Uterus (tissue), 4 donors: ENCODE measurements around the gene TWNK. TPM values are rescaled to one million over a fixed set of nuclear protein-coding genes. Genes with fewer than 3 reads are reported as not detected.
A peak's percentile ranks its signal among the peaks of the same experiment; 100 is the strongest.

ENCODE experiments used
- DNase-seq, 2 donors: peaks; one replicate each; pipeline ENCODE4 v3.0.0-alpha.2; 2019 to 2020
- H3K27ac ChIP-seq, 2 donors: fragments of 200-600 bp; sonication (generic); 1 replicate in 1 of 2; 2 replicates in 1 of 2; pipeline ENCODE4 v1.5.1; 2016 to 2018
- H3K27me3 ChIP-seq, 2 donors: fragments of 200-600 bp; sonication (generic); one replicate each; pipeline ENCODE4 v1.5.1; 2018 to 2019; ENCODE audit warnings: control low read depth in 1 of 2
- H3K36me3 ChIP-seq, 2 donors: fragments of 200-600 bp; sonication (generic); one replicate each; pipeline ENCODE4 v1.5.1; 2019; ENCODE audit warnings: control low read depth in 1 of 2
- H3K4me1 ChIP-seq, 2 donors: fragments of 200-600 bp; sonication (generic); one replicate each; pipeline ENCODE4 v1.5.1; 2018 to 2019; ENCODE audit warnings: control low read depth in 1 of 2
- H3K4me3 ChIP-seq, 2 donors: fragments of 200-600 bp; sonication (generic); 1 replicate in 1 of 2; 2 replicates in 1 of 2; pipeline ENCODE4 v1.5.1; 2018 to 2019; ENCODE audit warnings: mild to moderate bottlenecking in 1 of 2
- H3K9me3 ChIP-seq, 2 donors: fragments of 200-600 bp; sonication (generic); one replicate each; pipeline ENCODE4 v1.5.1; 2019; ENCODE audit warnings: control low read depth in 1 of 2
- POLR2A ChIP-seq, 2 donors: fragments of 450-650 bp; IDR thresholded peaks; one replicate each; pipeline ENCODE4 v1.6.1; 2016; ENCODE audit warnings: antibody characterized with exemption in 2 of 2, mild to moderate bottlenecking in 1 of 2, moderate library complexity in 1 of 2
- intact Hi-C: fragments of 100-400 bp; cut with DNase I; formaldehyde crosslinking; loops from one replicate; pipeline ENCODE4 v1.15.1; 2023; ENCODE audit warnings: low total_unique reads
- total RNA-seq, 4 donors: library from RNA; depleted of rRNA in 3 of 4; stranded (reverse); fragments of >200 nt in 3 of 4; gene quantifications; one replicate each; pipeline versions ENCODE4 v1.1.0 to v1.2.4, GENCODE V29; 2014 to 2023
- TF ChIP-seq, protein P1 (sequence below), 4 experiments: fragments of 200-600 bp in 2 of 4; fragments of 450-650 bp in 2 of 4; sonication (generic) in 2 of 4; IDR thresholded peaks; one replicate each; pipeline ENCODE4 v1.5.1; 2016 to 2019; ENCODE audit warnings: antibody characterized with exemption in 4 of 4, mild to moderate bottlenecking in 2 of 4, moderate library complexity in 1 of 4
- donor health status: DM: yes; HTN: yes; CAD: no.

TWNK gene
- total RNA-seq, 4 donors from 2014 or later = 0.51 to 11.8 (median 6.2) TPM

DNA sequence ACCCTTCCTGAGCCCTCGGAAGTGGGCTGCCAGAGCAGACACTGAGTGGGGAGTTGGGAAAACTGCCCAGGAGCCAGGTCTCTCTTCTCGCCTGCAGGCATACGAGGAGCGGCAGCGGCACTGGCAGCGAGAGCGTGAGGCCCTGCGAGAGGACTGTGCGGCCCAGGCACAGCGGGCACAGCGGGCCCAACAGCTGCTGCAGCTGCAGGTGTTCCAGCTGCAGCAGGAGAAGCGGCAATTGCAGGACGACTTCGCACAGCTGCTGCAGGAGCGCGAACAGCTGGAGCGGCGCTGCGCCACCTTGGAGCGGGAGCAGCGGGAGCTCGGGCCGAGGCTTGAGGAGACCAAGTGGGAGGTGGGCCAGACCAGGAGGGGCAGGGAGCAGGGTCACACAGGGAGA lies 18.0 kb downstream of the TWNK start:
- TF ChIP-seq, protein P1, sequence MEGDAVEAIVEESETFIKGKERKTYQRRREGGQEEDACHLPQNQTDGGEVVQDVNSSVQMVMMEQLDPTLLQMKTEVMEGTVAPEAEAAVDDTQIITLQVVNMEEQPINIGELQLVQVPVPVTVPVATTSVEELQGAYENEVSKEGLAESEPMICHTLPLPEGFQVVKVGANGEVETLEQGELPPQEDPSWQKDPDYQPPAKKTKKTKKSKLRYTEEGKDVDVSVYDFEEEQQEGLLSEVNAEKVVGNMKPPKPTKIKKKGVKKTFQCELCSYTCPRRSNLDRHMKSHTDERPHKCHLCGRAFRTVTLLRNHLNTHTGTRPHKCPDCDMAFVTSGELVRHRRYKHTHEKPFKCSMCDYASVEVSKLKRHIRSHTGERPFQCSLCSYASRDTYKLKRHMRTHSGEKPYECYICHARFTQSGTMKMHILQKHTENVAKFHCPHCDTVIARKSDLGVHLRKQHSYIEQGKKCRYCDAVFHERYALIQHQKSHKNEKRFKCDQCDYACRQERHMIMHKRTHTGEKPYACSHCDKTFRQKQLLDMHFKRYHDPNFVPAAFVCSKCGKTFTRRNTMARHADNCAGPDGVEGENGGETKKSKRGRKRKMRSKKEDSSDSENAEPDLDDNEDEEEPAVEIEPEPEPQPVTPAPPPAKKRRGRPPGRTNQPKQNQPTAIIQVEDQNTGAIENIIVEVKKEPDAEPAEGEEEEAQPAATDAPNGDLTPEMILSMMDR (IDR thresholded peaks at IDR 0.05) = no peak
- no peak for TF ChIP-seq POLR2A (IDR thresholded peaks at IDR 0.05)
- no peaks in the 10 kb centered on the region for H3K36me3 ChIP-seq
- intact Hi-C loops = no loop called here

DNA sequence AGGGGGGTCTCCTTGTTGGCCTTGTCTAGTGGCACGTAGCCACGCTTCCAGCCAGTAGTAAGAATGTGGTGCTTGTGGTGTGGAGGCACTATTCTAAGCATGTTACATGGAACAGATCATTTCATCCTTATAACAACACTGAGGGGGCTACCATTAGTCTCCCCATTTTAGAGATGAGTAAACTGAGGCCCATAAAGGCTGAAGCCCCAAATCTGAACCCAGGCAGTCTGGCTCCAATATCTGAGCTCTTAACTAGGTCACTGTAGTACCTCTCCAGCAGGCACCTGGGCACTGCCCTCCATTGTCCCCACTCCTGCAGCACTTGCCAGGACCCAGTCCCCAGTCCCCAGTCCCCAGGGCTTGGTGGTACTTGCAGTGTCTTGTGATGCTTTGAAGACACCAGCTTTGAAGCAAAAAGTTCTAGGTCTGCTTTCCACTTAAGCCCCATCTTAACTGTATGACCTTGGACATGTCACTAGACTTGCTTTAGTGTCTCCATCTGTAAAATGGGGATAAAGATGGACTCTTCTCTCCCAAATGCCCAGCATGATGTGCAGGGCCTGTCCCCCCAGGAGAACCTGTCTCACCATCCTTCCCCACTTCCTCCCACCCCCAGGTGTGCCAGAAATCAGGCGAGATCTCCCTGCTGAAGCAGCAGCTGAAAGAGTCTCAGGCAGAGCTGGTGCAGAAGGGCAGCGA lies 18.7 kb downstream of the TWNK start:
- Histone ChIP-seq H3K36me3 (no peaks in the 10 kb centered on the region), H3K27ac (peak overlapping the region in 1 of 2 donors; percentile 71), H3K27me3 (no peaks in the 10 kb centered on the region), H3K9me3 (no peaks in the 10 kb centered on the region), H3K4me3 (no peak overlapping the region), H3K4me1 (peaks cover 6 to 11% of the 10 kb centered on the region in 2 donors)
- DNase-seq = no peak
- TF ChIP-seq, protein P1 (IDR thresholded peaks at IDR 0.05) = no peak
- TF ChIP-seq POLR2A (IDR thresholded peaks at IDR 0.05) = no peak
- intact Hi-C loops = no loop called here

More for the DNA sequence above, 18.0 kb downstream of the TWNK start:
- Histone ChIP-seq H3K27me3 (no peaks in the 10 kb centered on the region), H3K4me3 (no peak overlapping the region), H3K9me3 (no peaks in the 10 kb centered on the region), H3K4me1 (peaks cover 6 to 11% of the 10 kb centered on the region in 2 donors), H3K27ac (no peak overlapping the region)
- DNase-seq = no peak

DNA sequence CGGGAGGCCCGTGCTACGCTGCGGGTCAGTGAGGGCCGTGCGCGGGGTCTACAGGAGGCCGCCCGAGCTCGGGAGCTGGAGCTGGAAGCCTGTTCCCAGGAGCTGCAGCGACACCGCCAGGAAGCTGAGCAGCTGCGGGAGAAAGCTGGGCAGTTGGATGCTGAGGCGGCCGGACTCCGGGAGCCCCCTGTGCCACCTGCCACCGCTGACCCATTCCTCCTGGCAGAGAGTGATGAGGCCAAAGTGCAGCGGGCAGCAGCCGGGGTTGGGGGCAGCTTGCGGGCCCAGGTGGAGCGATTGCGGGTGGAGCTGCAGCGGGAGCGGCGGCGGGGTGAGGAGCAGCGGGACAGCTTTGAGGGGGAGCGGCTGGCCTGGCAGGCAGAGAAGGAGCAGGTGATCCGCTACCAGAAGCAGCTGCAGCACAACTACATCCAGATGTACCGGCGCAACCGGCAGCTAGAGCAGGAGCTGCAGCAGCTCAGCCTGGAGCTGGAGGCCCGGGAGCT lies 19.3 kb downstream of the TWNK start:
- Histone ChIP-seq H3K27ac (peak overlapping the region; percentile 64 to 71), H3K27me3 (no peaks in the 10 kb centered on the region), H3K9me3 (no peaks in the 10 kb centered on the region), H3K4me3 (no peak overlapping the region), H3K4me1 (peaks cover 6 to 11% of the 10 kb centered on the region in 2 donors), H3K36me3 (no peaks in the 10 kb centered on the region)
- DNase-seq = peak in 1 of 2 donors; percentile 46
- TF ChIP-seq, protein P1 (IDR thresholded peaks at IDR 0.05) = no peak
- TF ChIP-seq POLR2A (IDR thresholded peaks at IDR 0.05) = no peak
- intact Hi-C loops = no loop called here

DNA sequence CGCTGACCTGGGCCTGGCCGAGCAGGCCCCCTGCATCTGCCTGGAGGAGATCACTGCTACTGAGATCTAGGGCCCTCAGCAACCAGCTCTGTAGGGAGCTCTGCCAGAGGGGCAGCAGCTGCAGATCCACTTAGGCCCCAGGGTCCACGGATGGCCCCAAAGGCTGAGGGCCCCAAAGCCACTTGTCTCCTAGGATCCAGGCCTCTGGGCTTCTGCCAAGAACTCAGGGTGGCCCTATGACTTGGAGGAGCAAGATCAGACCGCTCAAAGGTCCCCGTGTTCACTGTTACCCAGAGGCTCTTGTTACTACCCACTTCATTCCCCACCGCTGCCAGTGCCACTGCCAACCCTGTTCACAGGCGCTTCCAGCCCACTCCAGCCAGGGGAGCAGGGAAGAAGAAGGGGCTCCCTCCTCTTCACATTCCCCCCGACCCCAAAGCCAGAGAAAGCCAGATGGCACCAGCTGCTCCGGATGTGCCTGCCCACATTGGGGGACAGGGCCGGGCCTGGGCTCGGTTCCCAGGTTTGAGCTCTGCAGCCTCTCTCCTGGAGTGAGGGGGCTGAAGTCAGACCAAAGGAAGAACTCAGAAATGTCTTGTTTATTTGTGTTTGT lies 19.9 kb downstream of the TWNK start:
- peaks cover 5 to 6% of the 10 kb centered on the region in 2 donors for H3K4me1 ChIP-seq

More for the DNA sequence above, 19.9 kb downstream of the TWNK start:
- Histone ChIP-seq H3K27ac (peak overlapping the region; percentile 64 to 71), H3K4me3 (no peak overlapping the region), H3K9me3 (no peaks in the 10 kb centered on the region), H3K27me3 (no peaks in the 10 kb centered on the region), H3K36me3 (no peaks in the 10 kb centered on the region)
- peak in 1 of 2 donors; percentile 38 for DNase-seq
- no peak for TF ChIP-seq POLR2A (IDR thresholded peaks at IDR 0.05)
- TF ChIP-seq, protein P1 (IDR thresholded peaks at IDR 0.05) = no peak
- intact Hi-C loops = no loop called here
